ENCODE data around the gene TPPP.
"Not testable (repeated sequence)": the region's sequence is repeated elsewhere in the genome, so short reads cannot be mapped to it uniquely, and the experiment has no call there.

The TPPP gene

GRCh38 chr5:693271-694041, at the start of gene TPPP:
Gene TPPP (minus strand): TSS chr5:693352. CDS start chr5:678060, 15,292 bp downstream.
- DNase-seq (ENCODE audit: extremely low spot score) = peak; percentile 88
- CTCF ChIA-PET = not testable (repeated sequence)
- POLR2A ChIA-PET = interaction anchor here (0.6 kb wide), 1 partner anchor 199 kb away, joined by 4 read pairs; the partner anchor contains the start of genes BRD9 and TRIP13

- DNase-seq (ENCODE audit: extremely low spot score); POLR2A ChIA-PET; CTCF ChIA-PET: not testable (repeated sequence)
Measured at GRCh38 chr5:742276-742675, 49.1 kb upstream of the TPPP start.

GRCh38 chr5:734145-734544, 41.0 kb upstream of the TPPP start:
- DNase-seq (ENCODE audit: extremely low spot score); CTCF ChIA-PET; POLR2A ChIA-PET: not testable (repeated sequence)

GRCh38 chr5:732754-733454, 39.8 kb upstream of the TPPP start:
- DNase-seq (ENCODE audit: extremely low spot score); CTCF ChIA-PET: not testable (repeated sequence)

GRCh38 chr5:729225-729624, 36.1 kb upstream of the TPPP start:
- POLR2A ChIA-PET; CTCF ChIA-PET; DNase-seq (ENCODE audit: extremely low spot score): not testable (repeated sequence)

More at GRCh38 chr5:732754-733454, 39.8 kb upstream of the TPPP start:
- POLR2A ChIA-PET = not testable (repeated sequence)

- POLR2A ChIA-PET; DNase-seq (ENCODE audit: extremely low spot score); CTCF ChIA-PET: not testable (repeated sequence)
Measured at GRCh38 chr5:727087-727486, 33.9 kb upstream of the TPPP start.

GRCh38 chr5:723865-724264, 30.7 kb upstream of the TPPP start:
- DNase-seq (ENCODE audit: extremely low spot score); POLR2A ChIA-PET; CTCF ChIA-PET: not testable (repeated sequence)

GRCh38 chr5:723309-723708, 30.2 kb upstream of the TPPP start:
- POLR2A ChIA-PET; CTCF ChIA-PET; DNase-seq (ENCODE audit: extremely low spot score): not testable (repeated sequence)

GRCh38 chr5:719379-719778, 26.2 kb upstream of the TPPP start:
- CTCF ChIA-PET; POLR2A ChIA-PET; DNase-seq (ENCODE audit: extremely low spot score): not testable (repeated sequence)

GRCh38 chr5:717143-717542, 24.0 kb upstream of the TPPP start:
- TF ChIP-seq ZNF384 (IDR thresholded peaks at IDR 0.05) (no peak), TARDBP (IDR thresholded peaks at IDR 0.05) (no peak), BHLHE40 (IDR thresholded peaks at IDR 0.05; ENCODE audit: borderline replicate concordance) (no peak), CTBP1 (IDR thresholded peaks at IDR 0.05; ENCODE audit: borderline replicate concordance) (no peak), L3MBTL2 (conservative IDR thresholded peaks at IDR 0.05) (no peak), FOXM1 (IDR thresholded peaks at IDR 0.05; ENCODE audit: borderline replicate concordance) (no peak), FOXK2 (IDR thresholded peaks at IDR 0.05) (no peak), LEF1 (IDR thresholded peaks at IDR 0.05; ENCODE audit: borderline replicate concordance) (no peak), SP1 (IDR thresholded peaks at IDR 0.05) (no peak), PKNOX1 (IDR thresholded peaks at IDR 0.05) (no peak), ELF4 (IDR thresholded peaks at IDR 0.05) (no peak), HDGF (IDR thresholded peaks at IDR 0.05; ENCODE audit: borderline replicate concordance) (no peak), FOXA1 (IDR thresholded peaks at IDR 0.05) (no peak), ARNT (IDR thresholded peaks at IDR 0.05) (no peak), SUZ12 (IDR thresholded peaks at IDR 0.05) (no peak), NFRKB (IDR thresholded peaks at IDR 0.05) (no peak)
- ChIA-PET POLR2A (no interaction called here), CTCF (no interaction called here)
- no peak for DNase-seq (ENCODE audit: extremely low spot score)

GRCh38 chr5:716740-717139, 23.6 kb upstream of the TPPP start:
- DNase-seq (ENCODE audit: extremely low spot score); POLR2A ChIA-PET; CTCF ChIA-PET: not testable (repeated sequence)

- CTCF ChIA-PET; DNase-seq (ENCODE audit: extremely low spot score); POLR2A ChIA-PET: not testable (repeated sequence)
Measured at GRCh38 chr5:715636-716035, 22.5 kb upstream of the TPPP start.

- POLR2A ChIA-PET; DNase-seq (ENCODE audit: extremely low spot score); CTCF ChIA-PET: not testable (repeated sequence)
Measured at GRCh38 chr5:714215-715118, 21.3 kb upstream of the TPPP start.

- POLR2A ChIA-PET; CTCF ChIA-PET; DNase-seq (ENCODE audit: extremely low spot score): not testable (repeated sequence)
Measured at GRCh38 chr5:713686-714085, 20.5 kb upstream of the TPPP start.

Measured in HEK293T (cell line).